Measurements from ENCODE around the gene TRANK1. TPM values are rescaled to one million over a fixed set of nuclear protein-coding genes. Genes with fewer than 3 reads are reported as not detected.
A peak's percentile ranks its signal among the peaks of the same experiment; 100 is the strongest.
"Not testable (repeated sequence)": the region's sequence is repeated elsewhere in the genome, so short reads cannot be mapped to it uniquely, and the experiment has no call there.

TRANK1 gene
- total and polyA plus RNA-seq, 10 donors: 5.3 to 75.6 (median 54.2) TPM

- TF ChIP-seq POLR2AphosphoS5 (IDR thresholded peaks at IDR 0.05) (no peak), POLR2A (IDR thresholded peaks at IDR 0.05) (no peak), CTCF (IDR thresholded peaks at IDR 0.05 in 8 of 11, conservative IDR thresholded peaks at IDR 0.05 in 3 of 11) (no peak)
These were observed 39.3 kb downstream of the TRANK1 start for GRCh38 chr3:36905545-36905944.

GRCh38 chr3:36904641-36905040, 40.2 kb downstream of the TRANK1 start:
- H3K9me3 ChIP-seq: no peaks in the 10 kb centered on the region
- no peak overlapping the region for H3K4me3 ChIP-seq
- intact Hi-C loops (cut with DNase I; ENCODE audit: low total_unique reads): no loop called here
- WGBS, 5 donors: 69 to 82% (median 75%) methylated on average over 3 of the region's 3 CpGs
- no peaks in the 10 kb centered on the region for H3K27me3 ChIP-seq (replicated peaks in 1 of 7)
- DNase-seq: peak; percentile 74
- peaks cover 0 to 45% (median 21%) of the 10 kb centered on the region in 6 donors for H3K36me3 ChIP-seq
- peaks cover 44 to 97% (median 78%) of the 10 kb centered on the region in 6 donors for H3K4me1 ChIP-seq
- TF ChIP-seq POLR2AphosphoS5 (IDR thresholded peaks at IDR 0.05): no peak
- no peak for TF ChIP-seq POLR2A (IDR thresholded peaks at IDR 0.05)
- TF ChIP-seq CTCF (IDR thresholded peaks at IDR 0.05 in 8 of 11, conservative IDR thresholded peaks at IDR 0.05 in 3 of 11): peak in 7 of 11 experiments; percentile 26 to 58 (median 48)
- H3K27ac ChIP-seq: peak overlapping the region in 3 of 8 donors; percentile 37 to 98 (median 93)

More at GRCh38 chr3:36905545-36905944, 39.3 kb downstream of the TRANK1 start:
- H3K36me3 ChIP-seq: peaks cover 0 to 36% (median 14%) of the 10 kb centered on the region in 6 donors
- H3K4me3 ChIP-seq: peak overlapping the region in 1 of 8 donors; percentile 75
- DNase-seq: no peak
- no peaks in the 10 kb centered on the region for H3K9me3 ChIP-seq
- 95 to 98% (median 97%) methylated on average over 3 of the region's 3 CpGs for WGBS, 5 donors
- H3K27me3 ChIP-seq (replicated peaks in 1 of 7): no peaks in the 10 kb centered on the region
- intact Hi-C loops (cut with DNase I; ENCODE audit: low total_unique reads): no loop called here
- peak overlapping the region in 7 of 8 donors; percentile 15 to 98 (median 93) for H3K27ac ChIP-seq
- H3K4me1 ChIP-seq: peaks cover 39 to 91% (median 74%) of the 10 kb centered on the region in 6 donors

- Histone ChIP-seq H3K27ac (peak overlapping the region in 3 of 8 donors; percentile 72 to 98 (median 93)), H3K4me1 (peaks cover 44 to 97% (median 76%) of the 10 kb centered on the region in 6 donors), H3K36me3 (peaks cover 0 to 51% (median 27%) of the 10 kb centered on the region in 6 donors)
- 91 to 97% (median 96%) methylated on average over 13 of the region's 13 CpGs for WGBS, 5 donors
- H3K27me3 ChIP-seq (replicated peaks in 1 of 7); H3K4me3 ChIP-seq; H3K9me3 ChIP-seq; intact Hi-C loops (cut with DNase I; ENCODE audit: low total_unique reads): not testable (repeated sequence)
- DNase-seq: peak; percentile 58
These were observed 40.8 kb downstream of the TRANK1 start for GRCh38 chr3:36904065-36904464.

- peak overlapping the region in 7 of 8 donors; percentile 0 to 72 (median 26) for H3K27ac ChIP-seq
- TF ChIP-seq CTCF (IDR thresholded peaks at IDR 0.05 in 8 of 11, conservative IDR thresholded peaks at IDR 0.05 in 3 of 11) (no peak), POLR2AphosphoS5 (IDR thresholded peaks at IDR 0.05) (no peak), POLR2A (IDR thresholded peaks at IDR 0.05) (no peak)
- WGBS, 5 donors: 47 to 58% (median 54%) methylated on average over 10 of the region's 10 CpGs
- no peak overlapping the region for H3K4me3 ChIP-seq
- H3K9me3 ChIP-seq: no peaks in the 10 kb centered on the region
- H3K36me3 ChIP-seq: peaks cover 0 to 59% (median 35%) of the 10 kb centered on the region in 6 donors
- intact Hi-C loops (cut with DNase I; ENCODE audit: low total_unique reads): no loop called here
- H3K27me3 ChIP-seq (replicated peaks in 1 of 7): no peaks in the 10 kb centered on the region
- DNase-seq: peak; percentile 61
- peaks cover 37 to 90% (median 68%) of the 10 kb centered on the region in 6 donors for H3K4me1 ChIP-seq
These were observed 41.6 kb downstream of the TRANK1 start for GRCh38 chr3:36903119-36903882.
